SK-N-SH (cell line): Measurements from ENCODE around the gene TGFB2. TPM values are rescaled to one million over a fixed set of nuclear protein-coding genes. Genes with fewer than 3 reads are reported as not detected.

Experiments used
- CTCF ChIA-PET: fragments of 300-600, 350-600 bp; formaldehyde crosslinking; extraction: SDS; loops from one replicate; lab custom pipeline; 2021; lab: Yijun Ruan, JAX
- POLR2A ChIA-PET: fragments of 350-600 bp; sonication (Branson Sonifier 250); formaldehyde crosslinking; extraction: SDS; loops from one replicate; lab custom pipeline; 2020; ENCODE audit warnings: antibody characterized with exemption, inconsistent platforms; lab: Yijun Ruan, JAX
- DNase-seq: peaks from one replicate; pipeline ENCODE4 v3.0.0; 2012
- H2AFZ ChIP-seq: fragments of 200-600 bp; sonication (generic); 2 replicates; pipeline ENCODE4 v1.8.1; 2016; ENCODE audit warnings: antibody characterized with exemption, mild to moderate bottlenecking, low read depth
- H3F3A ChIP-seq: fragments of 200-600 bp; sonication (generic); replicated peaks from 2 replicates; pipeline ENCODE3; 2016; ENCODE audit warnings: antibody characterized with exemption, mild to moderate bottlenecking; ENCODE audit not compliant: insufficient read depth
- H3K27ac ChIP-seq, 2 experiments: fragments of 200-500 bp in 1 of 2; fragments of 200-600 bp in 1 of 2; sonication (Bioruptor generic) in 1 of 2; sonication (generic), shearing (Covaris generic) in 1 of 2; 2 replicates each; pipeline versions ENCODE4 v1.5.1 to v1.6.1; 2014 to 2016; ENCODE audit warnings: low read depth in 2 of 2, inconsistent platforms in 1 of 2, low read length in 1 of 2, mild to moderate bottlenecking in 1 of 2, mixed read lengths in 1 of 2
- H3K27me3 ChIP-seq: fragments of 200-600 bp; sonication (generic), shearing (Covaris generic); 2 replicates; pipeline ENCODE4 v1.6.1; 2016; ENCODE audit warnings: mixed run types; ENCODE audit not compliant: insufficient read depth
- H3K36me3 ChIP-seq, 2 experiments: fragments of 200-500 bp in 1 of 2; fragments of 200-600 bp in 1 of 2; sonication (Bioruptor generic) in 1 of 2; sonication (generic) in 1 of 2; replicated peaks in 1 of 2; 2 replicates each; pipeline versions ENCODE3 to v1.5.1; 2014 to 2016; ENCODE audit warnings: low read length in 1 of 2, mild to moderate bottlenecking in 1 of 2; ENCODE audit not compliant: insufficient read depth in 2 of 2, control insufficient read depth in 1 of 2
- H3K4me1 ChIP-seq, 2 experiments: fragments of 200-500 bp in 1 of 2; fragments of 200-600 bp in 1 of 2; sonication (Bioruptor generic) in 1 of 2; sonication (generic), shearing (Covaris generic) in 1 of 2; 2 replicates each; pipeline versions ENCODE4 v1.5.1 to v1.6.1; 2014 to 2016; ENCODE audit warnings: low read depth in 1 of 2, low read length in 1 of 2, mixed run types in 1 of 2; ENCODE audit not compliant: insufficient read depth in 2 of 2, control insufficient read depth in 1 of 2
- H3K4me2 ChIP-seq: fragments of 200-600 bp; sonication (generic), shearing (Covaris generic); 2 replicates; pipeline ENCODE4 v1.6.1; 2017; ENCODE audit warnings: mixed run types
- H3K4me3 ChIP-seq, 2 experiments: fragments of 200-500 bp in 1 of 2; fragments of 200-600 bp in 1 of 2; sonication (Bioruptor generic) in 1 of 2; sonication (generic), shearing (Covaris generic) in 1 of 2; 2 replicates each; pipeline versions ENCODE4 v1.5.1 to v1.8.1; 2014 to 2016; ENCODE audit warnings: low read depth in 2 of 2, inconsistent platforms in 1 of 2, low read length in 1 of 2, mild to moderate bottlenecking in 1 of 2, mixed read lengths in 1 of 2, moderate library complexity in 1 of 2
- H3K79me2 ChIP-seq: fragments of 200-600 bp; sonication (generic); 2 replicates; pipeline ENCODE4 v1.8.1; 2017; ENCODE audit warnings: mild to moderate bottlenecking; ENCODE audit not compliant: insufficient read depth
- H3K9ac ChIP-seq: fragments of 200-600 bp; sonication (generic); 2 replicates; pipeline ENCODE4 v1.6.1; 2017; ENCODE audit warnings: mixed run types
- H3K9me2 ChIP-seq: fragments of 200-600 bp; sonication (generic); 2 replicates; pipeline ENCODE4 v1.6.1; 2017; ENCODE audit warnings: mixed run types
- H3K9me3 ChIP-seq: fragments of 200-600 bp; sonication (generic); 2 replicates; pipeline ENCODE4 v1.6.1; 2017; ENCODE audit warnings: mixed run types, mild to moderate bottlenecking, moderate library complexity
- H4K20me1 ChIP-seq: fragments of 200-600 bp; sonication (generic); 2 replicates; pipeline ENCODE4 v1.6.1; 2017; ENCODE audit warnings: mild to moderate bottlenecking, mixed run types; ENCODE audit not compliant: insufficient read depth
- ELF1 ChIP-seq: IDR thresholded peaks from 2 replicates; pipeline ENCODE4 v1.4.0; 2012
- EP300 ChIP-seq, 2 experiments: IDR thresholded peaks; 2 replicates each; pipeline versions ENCODE4 v1.4.0 to v1.6.1; 2012; ENCODE audit warnings: borderline replicate concordance in 1 of 2, low read depth in 1 of 2, low read length in 1 of 2
- EZH2phosphoT487 ChIP-seq: fragments of 200-600 bp; sonication (generic); IDR thresholded peaks from 2 replicates; pipeline ENCODE4 v1.6.1; 2017; ENCODE audit warnings: low read depth, mixed run types, mild to moderate bottlenecking, antibody characterized with exemption, moderate library complexity, borderline replicate concordance
- FOSL2 ChIP-seq: IDR thresholded peaks from 2 replicates; pipeline ENCODE4 v1.4.0; 2012; ENCODE audit warnings: low read depth, mild to moderate bottlenecking, moderate library complexity, borderline replicate concordance
- FOXJ3 ChIP-seq: sonication (generic); formaldehyde crosslinking; IDR thresholded peaks from 2 replicates; pipeline ENCODE4 v1.5.1; 2020; ENCODE audit warnings: mild to moderate bottlenecking, missing genetic modification reagents
- FOXM1 ChIP-seq: IDR thresholded peaks from 2 replicates; pipeline ENCODE4 v1.4.0; 2012; ENCODE audit warnings: low read depth, mild to moderate bottlenecking
- GABPA ChIP-seq: IDR thresholded peaks from 2 replicates; pipeline ENCODE4 v1.4.0; 2012; ENCODE audit warnings: low read depth, mild to moderate bottlenecking
- GATA2 ChIP-seq: sonication (generic); formaldehyde crosslinking; IDR thresholded peaks from 2 replicates; pipeline ENCODE4 v1.5.0; 2020; ENCODE audit warnings: mild to moderate bottlenecking, missing genetic modification reagents
- JUND ChIP-seq: IDR thresholded peaks from 2 replicates; pipeline ENCODE4 v1.4.0; 2012
- MAX ChIP-seq: IDR thresholded peaks from 2 replicates; pipeline ENCODE4 v1.4.0; 2012; ENCODE audit warnings: low read depth
- MEF2A ChIP-seq: IDR thresholded peaks from 2 replicates; pipeline ENCODE4 v1.4.0; 2012; ENCODE audit warnings: low read depth, borderline replicate concordance
- MXI1 ChIP-seq: IDR thresholded peaks from 2 replicates; pipeline ENCODE4 v1.6.1; 2012; ENCODE audit warnings: mild to moderate bottlenecking, low read depth, low read length, improper control_type of control experiment
- NFIC ChIP-seq: IDR thresholded peaks from 2 replicates; pipeline ENCODE4 v1.4.0; 2012; ENCODE audit warnings: borderline replicate concordance
- POLR2AphosphoS5 ChIP-seq: IDR thresholded peaks from 2 replicates; pipeline ENCODE4 v1.6.1; 2012; ENCODE audit warnings: low read depth, low read length
- RAD21 ChIP-seq: IDR thresholded peaks from 2 replicates; pipeline ENCODE4 v1.6.1; 2012; ENCODE audit warnings: mild to moderate bottlenecking, low read length
- RXRA ChIP-seq: IDR thresholded peaks from 2 replicates; pipeline ENCODE4 v1.4.0; 2012; ENCODE audit warnings: low read depth, mild to moderate bottlenecking, borderline replicate concordance
- SMC3 ChIP-seq: IDR thresholded peaks from 2 replicates; pipeline ENCODE4 v1.6.1; 2012; ENCODE audit warnings: low read depth, low read length, improper control_type of control experiment
- TAF1 ChIP-seq: IDR thresholded peaks from 2 replicates; pipeline ENCODE4 v1.6.1; 2012; ENCODE audit warnings: low read depth, mild to moderate bottlenecking, low read length, moderate library complexity, borderline replicate concordance
- TCF12 ChIP-seq: IDR thresholded peaks from 2 replicates; pipeline ENCODE4 v1.4.0; 2012
- YY1 ChIP-seq: IDR thresholded peaks from 2 replicates; pipeline ENCODE4 v1.4.0; 2012; ENCODE audit warnings: low read depth, mild to moderate bottlenecking
- WGBS: methylation state at CpG from one replicate; pipeline ENCODE4 v1.1.6; 2017; ENCODE audit warnings: low lambda C conversion rate; 5-methylcytosine and 5-hydroxymethylcytosine counted together
- polyA plus RNA-seq, 3 experiments: library from polyadenylated mRNA; depleted of rRNA; stranded (reverse); fragments of >200 nt; gene quantifications; 2 replicates each; pipeline ENCODE4 v1.2.3, GENCODE V29; 2012
- TF ChIP-seq, protein P1 (sequence below): IDR thresholded peaks from 2 replicates; pipeline ENCODE4 v1.6.1; 2012; ENCODE audit warnings: mild to moderate bottlenecking, low read depth, low read length, moderate library complexity
- TF ChIP-seq, protein P2 (sequence below): IDR thresholded peaks from 2 replicates; pipeline ENCODE4 v1.4.0; 2012; ENCODE audit warnings: low read depth, borderline replicate concordance
- TF ChIP-seq, protein P3 (sequence below): fragments of 150-350 bp; IDR thresholded peaks from 2 replicates; pipeline ENCODE4 v1.6.1; 2016; ENCODE audit warnings: mild to moderate bottlenecking, low read depth, low read length

The TGFB2 gene
- polyA plus RNA-seq, 1 of the 3 experiments (the other 2 are of a cell fraction) = 2.4 TPM

DNA sequence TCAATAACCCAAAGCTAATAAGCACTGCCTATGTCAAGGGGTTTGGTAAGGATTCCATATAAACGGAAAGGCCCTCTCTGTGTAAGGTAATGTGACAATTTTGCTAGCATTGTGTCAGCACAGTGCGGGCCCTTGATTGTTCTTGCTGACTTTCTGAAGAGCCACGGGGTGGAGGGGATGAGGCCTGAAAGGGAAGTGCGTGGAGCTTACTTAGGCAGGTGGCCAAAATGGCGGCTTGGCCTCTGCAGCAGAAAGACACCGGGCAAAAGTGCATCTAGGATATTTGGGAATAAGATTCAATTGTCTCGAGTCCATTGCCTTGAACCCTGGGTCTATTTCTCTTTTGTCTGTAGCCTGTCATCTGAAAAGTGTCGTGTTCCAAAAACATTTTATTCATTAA lies 114.3 kb downstream of the TGFB2 start (continued):
- TF ChIP-seq TAF1 (no peak), MAX (no peak), POLR2AphosphoS5 (no peak), NFIC (no peak), YY1 (no peak)
- TF ChIP-seq, all 33 proteins: peak for 0

DNA sequence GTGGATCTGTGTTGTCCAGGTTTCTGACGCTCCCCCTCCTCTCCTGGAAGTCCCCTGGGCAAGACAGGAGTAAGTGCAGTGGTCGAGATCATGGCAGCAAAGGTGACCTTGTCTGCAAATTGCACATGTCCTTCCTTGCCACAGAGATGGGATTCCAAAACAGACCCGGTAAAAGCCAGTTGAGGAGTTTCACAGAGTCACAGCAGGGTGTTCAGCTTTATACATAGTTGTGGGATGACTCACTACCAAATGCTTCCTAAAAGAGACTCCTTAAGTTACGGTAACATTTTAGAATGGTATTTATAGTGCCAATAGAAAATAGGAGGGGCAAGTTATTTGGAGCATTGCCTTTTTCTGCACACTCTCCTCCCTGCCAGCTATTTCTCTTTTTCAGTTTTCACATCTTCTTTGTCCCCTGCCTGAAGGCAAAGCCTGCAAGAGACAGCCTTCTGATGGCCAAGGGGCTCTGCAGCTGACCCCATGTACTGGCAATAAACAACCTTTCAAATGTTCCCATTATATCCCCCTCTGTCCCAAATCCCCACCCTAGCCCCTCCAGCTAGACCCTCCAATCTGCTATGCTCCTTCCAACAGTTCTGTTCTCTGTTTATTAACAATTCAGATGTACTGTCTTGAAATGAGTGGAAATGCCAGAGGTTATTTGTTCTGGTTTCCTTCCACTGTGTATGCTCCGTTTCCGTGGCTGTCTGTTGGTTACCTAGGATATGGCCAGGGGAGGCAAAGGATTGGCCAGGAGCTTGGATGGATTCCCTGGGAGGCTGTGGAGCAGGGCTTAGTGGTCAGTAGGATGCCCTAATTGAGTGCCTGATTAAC lies 115.0 kb downstream of the TGFB2 start:
- Histone ChIP-seq H3F3A (peaks cover 23% of the 10 kb centered on the region), H3K4me1 (peaks cover 31 to 47% of the 10 kb centered on the region in 2 experiments), H3K27me3 (no peaks in the 10 kb centered on the region), H2AFZ (peak overlapping the region; percentile 31; the same call in 1 of the 2 replicates), H3K4me3 (peak overlapping the region; percentile 0 to 11; a peak in 2 of 4 replicates), H3K79me2 (no peaks in the 10 kb centered on the region), H3K9ac (peak overlapping the region; percentile 67), H3K36me3 (no peaks in the 10 kb centered on the region), H3K27ac (peak overlapping the region; percentile 89 to 95), H3K9me3 (no peaks in the 10 kb centered on the region), H3K9me2 (no peaks in the 10 kb centered on the region), H3K4me2 (peak overlapping the region; percentile 65), H4K20me1 (no peaks in the 10 kb centered on the region)
- POLR2A ChIA-PET = no interaction called here
- CTCF ChIA-PET = interaction anchor here (1.0 kb wide), 1 partner anchor 16 kb away, joined by 3 read pairs; no protein-coding TSS in a partner anchor
- WGBS = 18% methylated on average over 6 of the region's 6 CpGs
- DNase-seq = peak; percentile 39
- peak; percentile 91 for TF ChIP-seq MEF2A
- no peak for TF ChIP-seq MXI1
- no peak for TF ChIP-seq YY1
- peak; percentile 11 to 87; a peak in 2 of 4 replicates for TF ChIP-seq EP300 (IDR thresholded peaks at IDR 0.05; ENCODE audit: borderline replicate concordance in 1 of 2, low read depth in 1 of 2, low read length in 1 of 2)
- no peak for TF ChIP-seq EZH2phosphoT487
- TF ChIP-seq GATA2 (CRISPR knock-in tag) = no peak
- no peak for TF ChIP-seq SMC3
- TF ChIP-seq NFIC = peak; percentile 63
- TF ChIP-seq MAX = peak; percentile 76
- no peak for TF ChIP-seq FOXJ3 (CRISPR knock-in tag)
- TF ChIP-seq, protein P1, sequence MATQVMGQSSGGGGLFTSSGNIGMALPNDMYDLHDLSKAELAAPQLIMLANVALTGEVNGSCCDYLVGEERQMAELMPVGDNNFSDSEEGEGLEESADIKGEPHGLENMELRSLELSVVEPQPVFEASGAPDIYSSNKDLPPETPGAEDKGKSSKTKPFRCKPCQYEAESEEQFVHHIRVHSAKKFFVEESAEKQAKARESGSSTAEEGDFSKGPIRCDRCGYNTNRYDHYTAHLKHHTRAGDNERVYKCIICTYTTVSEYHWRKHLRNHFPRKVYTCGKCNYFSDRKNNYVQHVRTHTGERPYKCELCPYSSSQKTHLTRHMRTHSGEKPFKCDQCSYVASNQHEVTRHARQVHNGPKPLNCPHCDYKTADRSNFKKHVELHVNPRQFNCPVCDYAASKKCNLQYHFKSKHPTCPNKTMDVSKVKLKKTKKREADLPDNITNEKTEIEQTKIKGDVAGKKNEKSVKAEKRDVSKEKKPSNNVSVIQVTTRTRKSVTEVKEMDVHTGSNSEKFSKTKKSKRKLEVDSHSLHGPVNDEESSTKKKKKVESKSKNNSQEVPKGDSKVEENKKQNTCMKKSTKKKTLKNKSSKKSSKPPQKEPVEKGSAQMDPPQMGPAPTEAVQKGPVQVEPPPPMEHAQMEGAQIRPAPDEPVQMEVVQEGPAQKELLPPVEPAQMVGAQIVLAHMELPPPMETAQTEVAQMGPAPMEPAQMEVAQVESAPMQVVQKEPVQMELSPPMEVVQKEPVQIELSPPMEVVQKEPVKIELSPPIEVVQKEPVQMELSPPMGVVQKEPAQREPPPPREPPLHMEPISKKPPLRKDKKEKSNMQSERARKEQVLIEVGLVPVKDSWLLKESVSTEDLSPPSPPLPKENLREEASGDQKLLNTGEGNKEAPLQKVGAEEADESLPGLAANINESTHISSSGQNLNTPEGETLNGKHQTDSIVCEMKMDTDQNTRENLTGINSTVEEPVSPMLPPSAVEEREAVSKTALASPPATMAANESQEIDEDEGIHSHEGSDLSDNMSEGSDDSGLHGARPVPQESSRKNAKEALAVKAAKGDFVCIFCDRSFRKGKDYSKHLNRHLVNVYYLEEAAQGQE = no peak
- peak; percentile 98 for TF ChIP-seq JUND
- TF ChIP-seq FOSL2 = peak; percentile 93
- peak; percentile 82 for TF ChIP-seq TCF12
- no peak for TF ChIP-seq FOXM1
- TF ChIP-seq, protein P2, sequence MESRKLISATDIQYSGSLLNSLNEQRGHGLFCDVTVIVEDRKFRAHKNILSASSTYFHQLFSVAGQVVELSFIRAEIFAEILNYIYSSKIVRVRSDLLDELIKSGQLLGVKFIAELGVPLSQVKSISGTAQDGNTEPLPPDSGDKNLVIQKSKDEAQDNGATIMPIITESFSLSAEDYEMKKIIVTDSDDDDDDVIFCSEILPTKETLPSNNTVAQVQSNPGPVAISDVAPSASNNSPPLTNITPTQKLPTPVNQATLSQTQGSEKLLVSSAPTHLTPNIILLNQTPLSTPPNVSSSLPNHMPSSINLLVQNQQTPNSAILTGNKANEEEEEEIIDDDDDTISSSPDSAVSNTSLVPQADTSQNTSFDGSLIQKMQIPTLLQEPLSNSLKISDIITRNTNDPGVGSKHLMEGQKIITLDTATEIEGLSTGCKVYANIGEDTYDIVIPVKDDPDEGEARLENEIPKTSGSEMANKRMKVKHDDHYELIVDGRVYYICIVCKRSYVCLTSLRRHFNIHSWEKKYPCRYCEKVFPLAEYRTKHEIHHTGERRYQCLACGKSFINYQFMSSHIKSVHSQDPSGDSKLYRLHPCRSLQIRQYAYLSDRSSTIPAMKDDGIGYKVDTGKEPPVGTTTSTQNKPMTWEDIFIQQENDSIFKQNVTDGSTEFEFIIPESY = 0 out of 2 replicates have a peak, but pooled peaks have one; percentile 65
- TF ChIP-seq TAF1 = no peak
- TF ChIP-seq ELF1 = no peak
- TF ChIP-seq, protein P3, sequence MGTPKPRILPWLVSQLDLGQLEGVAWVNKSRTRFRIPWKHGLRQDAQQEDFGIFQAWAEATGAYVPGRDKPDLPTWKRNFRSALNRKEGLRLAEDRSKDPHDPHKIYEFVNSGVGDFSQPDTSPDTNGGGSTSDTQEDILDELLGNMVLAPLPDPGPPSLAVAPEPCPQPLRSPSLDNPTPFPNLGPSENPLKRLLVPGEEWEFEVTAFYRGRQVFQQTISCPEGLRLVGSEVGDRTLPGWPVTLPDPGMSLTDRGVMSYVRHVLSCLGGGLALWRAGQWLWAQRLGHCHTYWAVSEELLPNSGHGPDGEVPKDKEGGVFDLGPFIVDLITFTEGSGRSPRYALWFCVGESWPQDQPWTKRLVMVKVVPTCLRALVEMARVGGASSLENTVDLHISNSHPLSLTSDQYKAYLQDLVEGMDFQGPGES = no peak
- peak; percentile 75; the same call in 1 of the 2 replicates for TF ChIP-seq RXRA
- TF ChIP-seq GABPA = no peak; the same call in 1 of the 2 replicates
- TF ChIP-seq RAD21 = no peak
- TF ChIP-seq POLR2AphosphoS5 = peak; percentile 35; the same call in 1 of the 2 replicates
